Measurements from ENCODE around the gene RANBP9.

GRCh38 chr6:13572240-13572639, 139.4 kb downstream of the RANBP9 start:
- no peak for TF ChIP-seq CTCF (IDR thresholded peaks at IDR 0.05; ENCODE audit: poor library complexity)
- no peak for TF ChIP-seq EZH2 (IDR thresholded peaks at IDR 0.05; ENCODE audit: borderline replicate concordance)
- TF ChIP-seq EZH2phosphoT487 (IDR thresholded peaks at IDR 0.05; ENCODE audit: low read depth, severe bottlenecking, unreplicated experiment), result no peak

Data from hepatocyte (in vitro differentiated cells).